Gastroesophageal sphincter (tissue), 4 donors: Measurements from ENCODE around the gene TBPL2. TPM values are rescaled to one million over a fixed set of nuclear protein-coding genes. Genes with fewer than 3 reads are reported as not detected.

Experiments
- ATAC-seq: fragments of 150-250 bp; one replicate; pipeline ENCODE4 v1.9.1; 2016; ENCODE audit warnings: mild to moderate bottlenecking, moderate library complexity
- H3K27ac ChIP-seq, 4 donors: fragments of 200-600 bp; sonication (generic) in 3 of 4; 1 replicate in 3 of 4; 2 replicates in 1 of 4; pipeline ENCODE4 v1.5.1; 2016 to 2019
- H3K27me3 ChIP-seq: fragments of 200-600 bp; sonication (generic); one replicate; pipeline ENCODE4 v1.5.1; 2019
- H3K36me3 ChIP-seq, 2 donors: fragments of 200-600 bp; sonication (generic); one replicate each; pipeline ENCODE4 v1.5.1; 2019; ENCODE audit warnings: control low read depth in 1 of 2
- H3K4me1 ChIP-seq, 3 donors: fragments of 200-600 bp; sonication (generic); 1 replicate in 2 of 3; 2 replicates in 1 of 3; pipeline ENCODE4 v1.5.1; 2016 to 2019; ENCODE audit warnings: control low read depth in 2 of 3
- H3K4me3 ChIP-seq, 2 donors: fragments of 200-600 bp; sonication (generic); one replicate each; pipeline ENCODE4 v1.5.1; 2019; ENCODE audit warnings: mild to moderate bottlenecking in 1 of 2, moderate library complexity in 1 of 2
- H3K9me3 ChIP-seq, 3 donors: fragments of 200-600 bp; sonication (generic); one replicate each; pipeline ENCODE4 v1.5.1; 2017 to 2019; ENCODE audit warnings: control low read depth in 2 of 3
- CTCF ChIP-seq, 4 experiments: fragments of 200-600 bp in 2 of 4; fragments of 450-650 bp in 2 of 4; sonication (generic) in 1 of 4; IDR thresholded peaks; one replicate each; pipeline ENCODE4 v1.5.1; 2017 to 2019; ENCODE audit warnings: antibody characterized with exemption in 4 of 4, mild to moderate bottlenecking in 2 of 4, moderate library complexity in 2 of 4
- EP300 ChIP-seq: sonication (generic); formaldehyde crosslinking; IDR thresholded peaks from one replicate; pipeline ENCODE4 v1.6.1; 2017; ENCODE audit warnings: antibody characterized with exemption, mild to moderate bottlenecking
- POLR2A ChIP-seq, 2 donors: fragments of 450-650 bp; IDR thresholded peaks; one replicate each; pipeline ENCODE4 v1.6.1; 2017; ENCODE audit warnings: antibody characterized with exemption in 2 of 2, mild to moderate bottlenecking in 2 of 2, moderate library complexity in 1 of 2
- POLR2AphosphoS5 ChIP-seq: sonication (generic); formaldehyde crosslinking; IDR thresholded peaks from one replicate; pipeline ENCODE4 v1.6.1; 2017; ENCODE audit warnings: antibody characterized with exemption
- WGBS, 2 donors: methylation state at CpG; one replicate each; pipeline ENCODE4 v1.1.5; 2018; ENCODE audit warnings: low coverage in 1 of 2; 5-methylcytosine and 5-hydroxymethylcytosine counted together
- total RNA-seq, 4 donors: library from RNA; depleted of rRNA; stranded (reverse); fragments of >200 nt; gene quantifications; one replicate each; pipeline ENCODE4 v1.1.0, GENCODE V29; 2016

TBPL2 gene
- total RNA-seq, 4 donors from 2014 or later, result not detected

GRCh38 chr14:55411426-55412389 is 28.7 kb downstream of the TBPL2 start, which contains the start of gene ATG14:
TSS of gene ATG14 (minus strand) at chr14:55411830. CDS start at chr14:55411822, 8 bp downstream.
- TF ChIP-seq POLR2A (IDR thresholded peaks at IDR 0.05), result peak; percentile 44 to 64
- TF ChIP-seq POLR2AphosphoS5, result peak; percentile 63
- TF ChIP-seq CTCF (IDR thresholded peaks at IDR 0.05), result peak in 1 of 4 experiments; percentile 32
- TF ChIP-seq EP300, result no peak
- WGBS, 2 donors, result 25 to 28% methylated on average over 5 to 7 of the region's 57 CpGs
- peaks cover 4 to 34% (median 12%) of the 10 kb centered on the region in 3 donors for H3K4me1 ChIP-seq
- ATAC-seq, result peak; percentile 99
- H3K27ac ChIP-seq, result peak within 1 kb of the TSS; percentile 69 to 86 (median 85)
- peak within 1 kb of the TSS; percentile 82 to 84 for H3K4me3 ChIP-seq
- H3K27me3 ChIP-seq, result peaks cover 14% of the 10 kb centered on the region
- no peaks in the 10 kb centered on the region for H3K9me3 ChIP-seq
- no peaks in the 10 kb centered on the region for H3K36me3 ChIP-seq

GRCh38 chr14:55410876-55411275 is 29.5 kb downstream of the TBPL2 start:
- peaks cover 4 to 34% (median 12%) of the 10 kb centered on the region in 3 donors for H3K4me1 ChIP-seq
- H3K4me3 ChIP-seq, result peak overlapping the region; percentile 82 to 84
- H3K27ac ChIP-seq, result peak overlapping the region in 3 of 4 donors; percentile 85 to 86 (median 85)
- peaks cover 10% of the 10 kb centered on the region for H3K27me3 ChIP-seq
- ATAC-seq, result no peak
- 14 to 17% methylated on average over 4 of the region's 4 CpGs for WGBS, 2 donors
- H3K9me3 ChIP-seq, result no peaks in the 10 kb centered on the region
- no peaks in the 10 kb centered on the region for H3K36me3 ChIP-seq
- TF ChIP-seq POLR2A (IDR thresholded peaks at IDR 0.05) (no peak), POLR2AphosphoS5 (no peak), EP300 (no peak), CTCF (IDR thresholded peaks at IDR 0.05) (no peak)

- Histone ChIP-seq H3K9me3 (no peaks in the 10 kb centered on the region), H3K36me3 (no peaks in the 10 kb centered on the region), H3K4me1 (peaks cover 0 to 31% (median 0%) of the 10 kb centered on the region in 3 donors), H3K27me3 (no peaks in the 10 kb centered on the region), H3K27ac (no peak overlapping the region), H3K4me3 (no peak overlapping the region)
- ATAC-seq, result no peak
- TF ChIP-seq POLR2A (IDR thresholded peaks at IDR 0.05) (no peak), POLR2AphosphoS5 (no peak), EP300 (no peak), CTCF (IDR thresholded peaks at IDR 0.05) (no peak)
- WGBS, 2 donors, result 72 to 82% methylated on average over 5 of the region's 5 CpGs
Measured at GRCh38 chr14:55404173-55404854, 36.1 kb downstream of the TBPL2 start.

GRCh38 chr14:55401751-55402150 is 38.7 kb downstream of the TBPL2 start:
- 84 to 92% methylated on average over 4 to 5 of the region's 6 CpGs for WGBS, 2 donors
- no peaks in the 10 kb centered on the region for H3K27me3 ChIP-seq
- no peaks in the 10 kb centered on the region for H3K9me3 ChIP-seq
- H3K4me1 ChIP-seq, result peaks cover 0 to 38% (median 3%) of the 10 kb centered on the region in 3 donors
- H3K27ac ChIP-seq, result no peak overlapping the region
- peaks cover 0 to 4% of the 10 kb centered on the region in 2 donors for H3K36me3 ChIP-seq
- no peak for TF ChIP-seq POLR2A (IDR thresholded peaks at IDR 0.05)
- TF ChIP-seq POLR2AphosphoS5, result no peak
- no peak for TF ChIP-seq CTCF (IDR thresholded peaks at IDR 0.05)
- TF ChIP-seq EP300, result no peak
- H3K4me3 ChIP-seq, result no peak overlapping the region
- no peak for ATAC-seq
